Measurements from ENCODE around the gene DPY19L3. TPM values are rescaled to one million over a fixed set of nuclear protein-coding genes. Genes with fewer than 3 reads are reported as not detected.

DPY19L3 gene
- total and polyA plus RNA-seq, 2 experiments from 2014 or later: 12.9 to 51.4 TPM

GRCh38 chr19:32448026-32448425 lies 42.5 kb downstream of the DPY19L3 start:
- Histone ChIP-seq H3K9me2 (replicated peaks; ENCODE audit: insufficient read depth) (no peaks in the 10 kb centered on the region), H3K9me3 (ENCODE audit: low read depth) (no peaks in the 10 kb centered on the region), H3K79me2 (no peaks in the 10 kb centered on the region), H3K27ac (no peak overlapping the region), H3K4me3 (no peak overlapping the region), H2AFZ (no peak overlapping the region), H3K4me2 (no peak overlapping the region), H3K4me1 (ENCODE audit: insufficient read depth) (no peaks in the 10 kb centered on the region), H3K27me3 (no peaks in the 10 kb centered on the region), H4K20me1 (ENCODE audit: insufficient read depth, poor library complexity, severe bottlenecking) (no peaks in the 10 kb centered on the region), H3K36me3 (replicated peaks; ENCODE audit: insufficient read depth, low read depth) (no peaks in the 10 kb centered on the region)
- WGBS (ENCODE audit: low lambda C conversion rate, missing lambda C conversion rate): 97% methylated on average over 8 of the region's 8 CpGs
- DNase-seq (ENCODE audit: low spot score): no peak
- TF ChIP-seq CTCF (IDR thresholded peaks at IDR 0.05; ENCODE audit: poor library complexity): no peak
- TF ChIP-seq EZH2 (IDR thresholded peaks at IDR 0.05; ENCODE audit: borderline replicate concordance): no peak
- TF ChIP-seq EZH2phosphoT487 (IDR thresholded peaks at IDR 0.05; ENCODE audit: low read depth, severe bottlenecking, unreplicated experiment): no peak

- Histone ChIP-seq H3K27me3 (no peaks in the 10 kb centered on the region), H3K79me2 (no peaks in the 10 kb centered on the region), H3K4me2 (no peak overlapping the region), H3K36me3 (replicated peaks; ENCODE audit: insufficient read depth, low read depth) (no peaks in the 10 kb centered on the region), H3K27ac (no peak overlapping the region), H3K9me2 (replicated peaks; ENCODE audit: insufficient read depth) (no peaks in the 10 kb centered on the region), H2AFZ (no peak overlapping the region), H4K20me1 (ENCODE audit: insufficient read depth, poor library complexity, severe bottlenecking) (no peaks in the 10 kb centered on the region), H3K4me3 (no peak overlapping the region), H3K4me1 (ENCODE audit: insufficient read depth) (no peaks in the 10 kb centered on the region), H3K9me3 (ENCODE audit: low read depth) (no peaks in the 10 kb centered on the region)
- 86% methylated on average over 4 of the region's 4 CpGs for WGBS (ENCODE audit: low lambda C conversion rate, missing lambda C conversion rate)
- TF ChIP-seq EZH2 (IDR thresholded peaks at IDR 0.05; ENCODE audit: borderline replicate concordance) (no peak), EZH2phosphoT487 (IDR thresholded peaks at IDR 0.05; ENCODE audit: low read depth, severe bottlenecking, unreplicated experiment) (no peak), CTCF (IDR thresholded peaks at IDR 0.05; ENCODE audit: poor library complexity) (no peak)
- DNase-seq (ENCODE audit: low spot score): no peak
These were observed 44.6 kb downstream of the DPY19L3 start for GRCh38 chr19:32450217-32450616.

GRCh38 chr19:32453736-32454135 lies 48.2 kb downstream of the DPY19L3 start:
- H4K20me1 ChIP-seq (ENCODE audit: insufficient read depth, poor library complexity, severe bottlenecking): no peaks in the 10 kb centered on the region
- H3K4me2 ChIP-seq: no peak overlapping the region
- H3K4me3 ChIP-seq: no peak overlapping the region
- H3K27me3 ChIP-seq: no peaks in the 10 kb centered on the region
- H3K9me3 ChIP-seq (ENCODE audit: low read depth): no peaks in the 10 kb centered on the region
- 97% methylated on average over 2 of the region's 2 CpGs for WGBS (ENCODE audit: low lambda C conversion rate, missing lambda C conversion rate)
- H3K9me2 ChIP-seq (replicated peaks; ENCODE audit: insufficient read depth): no peaks in the 10 kb centered on the region
- no peak for TF ChIP-seq CTCF (IDR thresholded peaks at IDR 0.05; ENCODE audit: poor library complexity)
- TF ChIP-seq EZH2phosphoT487 (IDR thresholded peaks at IDR 0.05; ENCODE audit: low read depth, severe bottlenecking, unreplicated experiment): no peak
- no peak for TF ChIP-seq EZH2 (IDR thresholded peaks at IDR 0.05; ENCODE audit: borderline replicate concordance)
- no peak overlapping the region for H3K27ac ChIP-seq
- no peak for DNase-seq (ENCODE audit: low spot score)
- peaks cover 3% of the 10 kb centered on the region for H3K4me1 ChIP-seq (ENCODE audit: insufficient read depth)
- no peak overlapping the region for H2AFZ ChIP-seq
- H3K36me3 ChIP-seq (replicated peaks; ENCODE audit: insufficient read depth, low read depth): no peaks in the 10 kb centered on the region
- no peaks in the 10 kb centered on the region for H3K79me2 ChIP-seq

- TF ChIP-seq CTCF (IDR thresholded peaks at IDR 0.05; ENCODE audit: poor library complexity): no peak
- TF ChIP-seq EZH2phosphoT487 (IDR thresholded peaks at IDR 0.05; ENCODE audit: low read depth, severe bottlenecking, unreplicated experiment): no peak
- TF ChIP-seq EZH2 (IDR thresholded peaks at IDR 0.05; ENCODE audit: borderline replicate concordance): no peak
- Histone ChIP-seq H3K4me1 (ENCODE audit: insufficient read depth) (peaks cover 6% of the 10 kb centered on the region), H4K20me1 (ENCODE audit: insufficient read depth, poor library complexity, severe bottlenecking) (no peaks in the 10 kb centered on the region), H3K4me3 (no peak overlapping the region), H3K79me2 (no peaks in the 10 kb centered on the region), H3K9me3 (ENCODE audit: low read depth) (no peaks in the 10 kb centered on the region), H3K27ac (no peak overlapping the region), H3K9me2 (replicated peaks; ENCODE audit: insufficient read depth) (no peaks in the 10 kb centered on the region), H3K4me2 (no peak overlapping the region), H3K36me3 (replicated peaks; ENCODE audit: insufficient read depth, low read depth) (no peaks in the 10 kb centered on the region), H2AFZ (no peak overlapping the region), H3K27me3 (no peaks in the 10 kb centered on the region)
- 100% methylated on average over 4 of the region's 4 CpGs for WGBS (ENCODE audit: low lambda C conversion rate, missing lambda C conversion rate)
- no peak for DNase-seq (ENCODE audit: low spot score)
These were observed 50.8 kb downstream of the DPY19L3 start for GRCh38 chr19:32456406-32456805.
